ENCODE results near the gene SLC13A2. TPM values are rescaled to one million over a fixed set of nuclear protein-coding genes. Genes with fewer than 3 reads are reported as not detected.

The SLC13A2 gene
- total and polyA plus RNA-seq, 2 experiments from 2014 or later, result not detected

- H3K4me1 ChIP-seq (ENCODE audit: low read depth), result no peaks in the 10 kb centered on the region
- H3K27ac ChIP-seq, result no peak overlapping the region
- TF ChIP-seq, protein P1, sequence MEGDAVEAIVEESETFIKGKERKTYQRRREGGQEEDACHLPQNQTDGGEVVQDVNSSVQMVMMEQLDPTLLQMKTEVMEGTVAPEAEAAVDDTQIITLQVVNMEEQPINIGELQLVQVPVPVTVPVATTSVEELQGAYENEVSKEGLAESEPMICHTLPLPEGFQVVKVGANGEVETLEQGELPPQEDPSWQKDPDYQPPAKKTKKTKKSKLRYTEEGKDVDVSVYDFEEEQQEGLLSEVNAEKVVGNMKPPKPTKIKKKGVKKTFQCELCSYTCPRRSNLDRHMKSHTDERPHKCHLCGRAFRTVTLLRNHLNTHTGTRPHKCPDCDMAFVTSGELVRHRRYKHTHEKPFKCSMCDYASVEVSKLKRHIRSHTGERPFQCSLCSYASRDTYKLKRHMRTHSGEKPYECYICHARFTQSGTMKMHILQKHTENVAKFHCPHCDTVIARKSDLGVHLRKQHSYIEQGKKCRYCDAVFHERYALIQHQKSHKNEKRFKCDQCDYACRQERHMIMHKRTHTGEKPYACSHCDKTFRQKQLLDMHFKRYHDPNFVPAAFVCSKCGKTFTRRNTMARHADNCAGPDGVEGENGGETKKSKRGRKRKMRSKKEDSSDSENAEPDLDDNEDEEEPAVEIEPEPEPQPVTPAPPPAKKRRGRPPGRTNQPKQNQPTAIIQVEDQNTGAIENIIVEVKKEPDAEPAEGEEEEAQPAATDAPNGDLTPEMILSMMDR (IDR thresholded peaks at IDR 0.05; ENCODE audit: low read depth, low read length), result no peak
- H3K36me3 ChIP-seq, result peaks cover 9% of the 10 kb centered on the region
- H3K4me3 ChIP-seq, result no peak overlapping the region
- H3K27me3 ChIP-seq, result no peaks in the 10 kb centered on the region
- no peaks in the 10 kb centered on the region for H3K9me3 ChIP-seq (ENCODE audit: low read depth)
- no peak for DNase-seq (ENCODE audit: low read depth in 1 of 2, low spot score in 1 of 2)
Observed at GRCh38 chr17:28547096-28547622, 73.7 kb downstream of the SLC13A2 start.

Other genes with a start within 250 kb of the SLC13A2 start
- 40.3 and 81.1 TPM in 2 replicates for gene TMEM97, start 154.4 kb upstream of the SLC13A2 start, total RNA-seq
- gene TMEM97, start 154.4 kb upstream of the SLC13A2 start, polyA plus RNA-seq, result 65.7 and 140 TPM in 2 replicates
- 41.9 and 45.6 TPM in 2 replicates for gene IFT20, start 138.2 kb upstream of the SLC13A2 start, total RNA-seq
- 69.5 and 73.8 TPM in 2 replicates for gene IFT20, start 138.2 kb upstream of the SLC13A2 start, polyA plus RNA-seq
- 35.4 and 56.5 TPM in 2 replicates for gene TNFAIP1, start 137.9 kb upstream of the SLC13A2 start, total RNA-seq
- 30.9 and 35.7 TPM in 2 replicates for gene TNFAIP1, start 137.9 kb upstream of the SLC13A2 start, polyA plus RNA-seq
- gene POLDIP2, start 116.1 kb upstream of the SLC13A2 start, total RNA-seq, result 124 and 164 TPM in 2 replicates
- 141 and 147 TPM in 2 replicates for gene POLDIP2, start 116.1 kb upstream of the SLC13A2 start, polyA plus RNA-seq
- not detected in 2 replicates for gene SEBOX, start 108.4 kb upstream of the SLC13A2 start, total RNA-seq
- gene SEBOX, start 108.4 kb upstream of the SLC13A2 start, polyA plus RNA-seq, result 0.44 TPM in 1 of 2 replicates, not detected in the other
- gene VTN, start 103.3 kb upstream of the SLC13A2 start, total RNA-seq, result 4.3 and 5.2 TPM in 2 replicates
- 3.4 and 5.6 TPM in 2 replicates for gene VTN, start 103.3 kb upstream of the SLC13A2 start, polyA plus RNA-seq
- 11.5 and 13.4 TPM in 2 replicates for gene SARM1, start 102.0 kb upstream of the SLC13A2 start, total RNA-seq
- 5.5 and 8.9 TPM in 2 replicates for gene SARM1, start 102.0 kb upstream of the SLC13A2 start, polyA plus RNA-seq
- gene SLC46A1, start 67.4 kb upstream of the SLC13A2 start, total RNA-seq, result 10.5 and 11.6 TPM in 2 replicates
- gene SLC46A1, start 67.4 kb upstream of the SLC13A2 start, polyA plus RNA-seq, result 5.6 and 8.4 TPM in 2 replicates
- 0.06 and 0.18 TPM in 2 replicates for gene FOXN1, start 32.7 kb downstream of the SLC13A2 start, total RNA-seq
- not detected in 2 replicates for gene FOXN1, start 32.7 kb downstream of the SLC13A2 start, polyA plus RNA-seq
- 124 and 125 TPM in 2 replicates for gene UNC119, start 79.0 kb downstream of the SLC13A2 start, total RNA-seq
- 73.3 and 101 TPM in 2 replicates for gene UNC119, start 79.0 kb downstream of the SLC13A2 start, polyA plus RNA-seq
- gene PIGS, start 97.9 kb downstream of the SLC13A2 start, total RNA-seq, result 107 and 114 TPM in 2 replicates
- 121 and 122 TPM in 2 replicates for gene PIGS, start 97.9 kb downstream of the SLC13A2 start, polyA plus RNA-seq
- gene ALDOC, start 103.3 kb downstream of the SLC13A2 start, total RNA-seq, result 183 and 334 TPM in 2 replicates
- 112 and 177 TPM in 2 replicates for gene ALDOC, start 103.3 kb downstream of the SLC13A2 start, polyA plus RNA-seq
- gene SPAG5, start 125.4 kb downstream of the SLC13A2 start, total RNA-seq, result 9.8 and 52.7 TPM in 2 replicates
- 27.0 and 84.6 TPM in 2 replicates for gene SPAG5, start 125.4 kb downstream of the SLC13A2 start, polyA plus RNA-seq
- gene RSKR, start 140.5 kb downstream of the SLC13A2 start, total RNA-seq, result 7.3 and 16.2 TPM in 2 replicates
- gene RSKR, start 140.5 kb downstream of the SLC13A2 start, polyA plus RNA-seq, result 2.8 and 3.5 TPM in 2 replicates
- gene BLTP2, start 171.5 kb downstream of the SLC13A2 start, total RNA-seq, result 67.3 and 89.0 TPM in 2 replicates
- 49.2 and 49.9 TPM in 2 replicates for gene BLTP2, start 171.5 kb downstream of the SLC13A2 start, polyA plus RNA-seq
- 26.1 and 33.9 TPM in 2 replicates for gene SDF2, start 188.3 kb downstream of the SLC13A2 start, total RNA-seq
- gene SDF2, start 188.3 kb downstream of the SLC13A2 start, polyA plus RNA-seq, result 69.0 and 85.7 TPM in 2 replicates
- 33.5 and 67.8 TPM in 2 replicates for gene SUPT6H, start 188.6 kb downstream of the SLC13A2 start, total RNA-seq
- 29.7 and 33.7 TPM in 2 replicates for gene SUPT6H, start 188.6 kb downstream of the SLC13A2 start, polyA plus RNA-seq
- gene PROCA1, start 238.2 kb downstream of the SLC13A2 start, total RNA-seq, result 19.4 and 44.8 TPM in 2 replicates
- gene PROCA1, start 238.2 kb downstream of the SLC13A2 start, polyA plus RNA-seq, result 7.8 and 11.1 TPM in 2 replicates
- gene RAB34, start 244.2 kb downstream of the SLC13A2 start, total RNA-seq, result 256 and 276 TPM in 2 replicates
- 177 and 186 TPM in 2 replicates for gene RAB34, start 244.2 kb downstream of the SLC13A2 start, polyA plus RNA-seq
- gene RPL23A, start 246.3 kb downstream of the SLC13A2 start, total RNA-seq, result 332 and 489 TPM in 2 replicates
- gene RPL23A, start 246.3 kb downstream of the SLC13A2 start, polyA plus RNA-seq, result 944 and 1,028 TPM in 2 replicates